LNCaP clone FGC (cell line): ENCODE results near the gene SCFD1.

Experiments
- DNase-seq: peaks from one replicate; pipeline ENCODE4 v3.0.0-alpha.2; 2011; ENCODE audit warnings: low read depth
- H3K4me3 ChIP-seq: 2 replicates; pipeline ENCODE4 v1.5.1; 2011; ENCODE audit warnings: mild to moderate bottlenecking, low read depth, low read length, control low read depth
- TF ChIP-seq, protein P1 (sequence below): IDR thresholded peaks from 2 replicates; pipeline ENCODE4 v1.5.1; 2012; ENCODE audit warnings: mild to moderate bottlenecking; ENCODE audit not compliant: control insufficient read depth, insufficient read depth; ENCODE audit errors: extremely low read depth

SCFD1 gene

DNA sequence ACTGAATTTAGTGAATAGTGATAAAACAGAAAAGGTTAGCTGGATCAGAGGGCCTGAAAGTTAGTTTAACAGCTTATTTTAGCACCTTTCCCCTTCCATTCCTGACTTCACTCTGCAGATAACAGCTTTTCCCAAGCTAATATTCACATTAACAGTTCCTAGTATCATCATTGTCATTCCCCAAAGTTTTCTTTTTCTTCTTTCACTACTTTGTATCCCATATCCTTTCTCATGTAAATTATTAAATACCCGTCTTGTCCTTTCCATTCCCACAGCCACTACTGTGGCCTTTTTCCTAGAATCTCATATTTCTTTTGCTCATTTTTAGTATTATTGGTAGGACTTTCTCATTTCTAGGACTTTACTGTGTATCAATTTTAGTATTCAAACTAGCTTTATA, 70.5 kb downstream of the SCFD1 start:
- TF ChIP-seq, protein P1, sequence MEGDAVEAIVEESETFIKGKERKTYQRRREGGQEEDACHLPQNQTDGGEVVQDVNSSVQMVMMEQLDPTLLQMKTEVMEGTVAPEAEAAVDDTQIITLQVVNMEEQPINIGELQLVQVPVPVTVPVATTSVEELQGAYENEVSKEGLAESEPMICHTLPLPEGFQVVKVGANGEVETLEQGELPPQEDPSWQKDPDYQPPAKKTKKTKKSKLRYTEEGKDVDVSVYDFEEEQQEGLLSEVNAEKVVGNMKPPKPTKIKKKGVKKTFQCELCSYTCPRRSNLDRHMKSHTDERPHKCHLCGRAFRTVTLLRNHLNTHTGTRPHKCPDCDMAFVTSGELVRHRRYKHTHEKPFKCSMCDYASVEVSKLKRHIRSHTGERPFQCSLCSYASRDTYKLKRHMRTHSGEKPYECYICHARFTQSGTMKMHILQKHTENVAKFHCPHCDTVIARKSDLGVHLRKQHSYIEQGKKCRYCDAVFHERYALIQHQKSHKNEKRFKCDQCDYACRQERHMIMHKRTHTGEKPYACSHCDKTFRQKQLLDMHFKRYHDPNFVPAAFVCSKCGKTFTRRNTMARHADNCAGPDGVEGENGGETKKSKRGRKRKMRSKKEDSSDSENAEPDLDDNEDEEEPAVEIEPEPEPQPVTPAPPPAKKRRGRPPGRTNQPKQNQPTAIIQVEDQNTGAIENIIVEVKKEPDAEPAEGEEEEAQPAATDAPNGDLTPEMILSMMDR = no peak
- no peak for DNase-seq
- no peak overlapping the region for H3K4me3 ChIP-seq

DNA sequence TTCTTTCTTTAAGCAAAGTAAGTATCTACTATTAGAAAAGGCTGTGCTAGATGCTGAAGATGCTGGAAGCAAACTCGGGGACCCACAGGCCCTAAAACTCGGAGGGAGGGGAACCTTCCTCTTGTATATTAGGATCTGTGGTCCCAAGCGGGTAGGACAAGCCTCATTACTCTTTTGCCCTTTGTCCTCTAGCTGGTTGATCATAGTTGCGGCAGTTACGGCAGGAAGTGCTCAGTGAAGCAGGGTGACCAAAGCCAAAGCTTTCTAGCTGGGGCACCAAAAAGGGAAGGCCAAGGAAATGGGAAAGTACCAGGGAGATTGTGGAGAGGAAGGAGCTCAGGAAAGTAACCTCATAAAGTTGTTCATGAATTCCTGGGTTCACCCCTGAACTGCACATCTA, 76.3 kb downstream of the SCFD1 start:
- no peak overlapping the region for H3K4me3 ChIP-seq
- no peak for DNase-seq
- TF ChIP-seq, protein P1 = no peak

DNA sequence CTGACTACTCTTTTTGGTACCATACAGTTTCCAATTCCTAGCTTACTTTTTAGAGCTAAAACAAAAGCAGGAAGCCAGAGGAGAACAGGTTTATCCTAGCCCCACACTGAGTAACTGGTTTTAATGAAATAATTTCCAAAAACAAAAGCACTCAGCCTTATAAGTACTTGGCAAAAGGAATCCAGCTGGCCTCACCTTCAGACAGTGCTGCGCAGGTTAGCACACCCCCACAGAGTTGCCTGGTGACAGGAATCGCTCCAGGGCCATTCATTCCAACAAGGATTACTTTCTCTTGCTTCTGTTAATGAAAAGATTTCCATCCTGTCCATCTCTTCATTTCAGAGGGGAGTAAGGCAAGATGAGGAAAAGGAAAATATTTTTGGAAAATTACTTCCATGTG, 84.6 kb downstream of the SCFD1 start:
- DNase-seq = no peak
- TF ChIP-seq, protein P1 = no peak
- H3K4me3 ChIP-seq = no peak overlapping the region

DNA sequence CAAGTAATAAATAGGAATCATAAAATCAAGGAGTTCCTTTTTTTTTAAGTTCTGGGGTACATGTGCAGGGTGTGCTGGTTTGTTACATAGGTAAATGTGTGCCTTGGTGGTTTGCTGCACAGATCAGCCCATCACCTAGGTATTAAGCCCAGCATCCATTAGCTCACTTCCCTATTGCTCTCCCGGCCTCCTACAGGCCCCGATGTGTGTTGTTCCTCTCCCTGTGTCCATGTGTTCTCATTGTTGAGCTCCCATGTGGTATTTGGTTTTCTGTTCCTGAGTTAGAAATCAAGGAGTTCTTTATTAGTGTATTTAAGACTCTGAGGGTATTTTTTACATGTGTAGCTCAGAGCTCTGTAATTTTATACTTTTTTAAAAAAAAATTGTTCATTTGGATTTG, 86.0 kb downstream of the SCFD1 start:
- H3K4me3 ChIP-seq = no peak overlapping the region
- TF ChIP-seq, protein P1 = no peak
- DNase-seq = no peak

DNA sequence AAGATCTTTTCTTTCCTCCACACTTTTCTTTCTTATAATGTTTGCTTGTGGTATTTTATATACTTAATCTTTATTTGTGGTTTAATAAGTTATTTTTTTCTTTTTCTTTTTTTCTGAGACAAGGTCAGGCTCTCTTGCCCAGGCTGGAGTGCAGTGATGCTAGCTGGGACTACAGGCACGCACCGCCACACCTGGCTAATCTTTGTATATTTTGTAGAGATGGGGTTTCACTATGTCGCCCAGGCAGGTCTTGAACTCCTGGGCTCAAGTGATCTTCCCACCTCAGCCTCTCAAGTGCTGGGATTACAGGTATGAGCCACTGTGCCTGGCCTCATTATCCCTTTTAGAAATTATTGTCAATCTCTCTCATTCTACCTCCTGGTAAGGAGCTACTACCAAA, 87.1 kb downstream of the SCFD1 start:
- H3K4me3 ChIP-seq = no peak overlapping the region
- TF ChIP-seq, protein P1 = no peak
- no peak for DNase-seq

DNA sequence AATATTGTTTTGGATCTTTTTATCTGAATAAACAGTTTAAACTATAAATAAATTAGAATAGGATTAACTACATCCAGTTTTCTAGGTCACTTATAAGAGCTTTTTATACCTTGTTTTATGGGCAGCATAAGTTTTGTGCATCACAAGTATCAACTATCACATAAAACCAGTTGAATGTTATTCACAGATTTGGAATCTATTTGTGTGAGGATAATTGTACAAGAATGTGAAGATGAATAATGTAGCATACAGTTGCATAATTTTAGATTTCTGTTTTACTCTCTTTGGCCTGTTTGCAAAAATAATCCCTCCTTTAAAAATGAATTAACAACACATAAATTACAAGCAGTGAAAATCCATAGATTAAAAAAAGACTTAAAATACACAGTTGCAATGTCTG, 88.8 kb downstream of the SCFD1 start:
- TF ChIP-seq, protein P1 = no peak
- DNase-seq = no peak

DNA sequence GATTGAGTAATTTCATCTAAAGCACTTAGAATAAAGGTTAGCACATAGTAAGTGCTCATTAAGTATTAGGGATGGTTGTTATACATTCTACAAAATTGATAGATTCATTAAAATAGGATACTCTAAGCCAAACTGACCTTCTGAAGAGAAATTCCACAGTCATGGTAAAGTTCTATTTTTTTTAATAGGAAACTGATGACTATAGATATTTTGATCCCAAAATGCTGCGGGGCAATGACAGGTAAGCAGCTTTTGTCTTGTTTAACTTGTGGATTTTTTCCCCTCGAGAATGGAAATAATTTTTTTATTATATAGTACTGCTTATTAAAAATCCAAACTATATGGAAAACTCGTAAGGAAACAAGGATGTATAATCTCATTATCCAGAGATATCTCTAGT, 97.0 kb downstream of the SCFD1 start:
- H3K4me3 ChIP-seq = no peak overlapping the region
- TF ChIP-seq, protein P1 = no peak
- DNase-seq = no peak

More for the DNA sequence above, 88.8 kb downstream of the SCFD1 start:
- H3K4me3 ChIP-seq = no peak overlapping the region
